WTC11 (cell line): ENCODE data around the gene DKK3. TPM values are rescaled to one million over a fixed set of nuclear protein-coding genes. Genes with fewer than 3 reads are reported as not detected.

Experiments used
- ATAC-seq: fragments of 200-7000 bp; cut with Tn5 transposase; 2 replicates; pipeline ENCODE4 v1.10.0; 2021; ENCODE audit warnings: mild to moderate bottlenecking, moderate library complexity
- CTCF ChIA-PET: fragments of 300-600 bp; sonication (Branson Sonifier 250); formaldehyde crosslinking; loops from one replicate; lab custom pipeline; 2021; ENCODE audit warnings: antibody characterized with exemption; lab: Charles Lee
- POLR2A ChIA-PET: fragments of 350-600 bp; sonication (Branson Sonifier 250); formaldehyde crosslinking; loops from one replicate; lab custom pipeline; 2021; ENCODE audit warnings: antibody characterized with exemption; lab: Charles Lee
- DNase-seq: peaks from one replicate; pipeline ENCODE4 v3.0.0; 2021; ENCODE audit warnings: low spot score
- H3K27ac Mint-ChIP-seq: 2 replicates; pipeline ENCODE4 v1.8.0; 2021; ENCODE audit warnings: mixed read lengths
- H3K27me3 Mint-ChIP-seq: 2 replicates; pipeline ENCODE4 v1.8.0; 2021; ENCODE audit warnings: low read depth, mild to moderate bottlenecking, moderate library complexity, mixed read lengths
- H3K36me3 Mint-ChIP-seq: 2 replicates; pipeline ENCODE4 v1.8.0; 2021; ENCODE audit warnings: mixed read lengths
- H3K4me1 Mint-ChIP-seq: 2 replicates; pipeline ENCODE4 v1.8.0; 2022; ENCODE audit warnings: mixed read lengths
- H3K4me3 Mint-ChIP-seq: 2 replicates; pipeline ENCODE4 v1.8.0; 2021; ENCODE audit warnings: mild to moderate bottlenecking, moderate library complexity, mixed read lengths
- H3K9me3 Mint-ChIP-seq: 2 replicates; pipeline ENCODE4 v1.8.0; 2021; ENCODE audit warnings: mixed read lengths
- ATF1 ChIP-seq: sonication (generic); formaldehyde crosslinking; IDR thresholded peaks from 2 replicates; pipeline ENCODE4 v1.8.1; 2023; ENCODE audit warnings: mild to moderate bottlenecking, moderate library complexity, missing genetic modification reagents
- CREB1 ChIP-seq: sonication (generic); formaldehyde crosslinking; IDR thresholded peaks from 2 replicates; pipeline ENCODE4 v1.8.0; 2023; ENCODE audit warnings: mild to moderate bottlenecking, missing genetic modification reagents
- E2F5 ChIP-seq: sonication (generic); formaldehyde crosslinking; IDR thresholded peaks from 2 replicates; pipeline ENCODE4 v1.8.1; 2022; ENCODE audit warnings: mild to moderate bottlenecking, moderate library complexity, missing genetic modification reagents
- ETV6 ChIP-seq: sonication (generic); formaldehyde crosslinking; IDR thresholded peaks from 2 replicates; pipeline ENCODE4 v1.8.1; 2022; ENCODE audit warnings: mild to moderate bottlenecking, missing genetic modification reagents
- FOXJ3 ChIP-seq: sonication (generic); formaldehyde crosslinking; IDR thresholded peaks from 2 replicates; pipeline ENCODE4 v1.9.0; 2021; ENCODE audit warnings: missing genetic modification reagents, mild to moderate bottlenecking, borderline replicate concordance
- GTF2I ChIP-seq: fragments of 250-450 bp; sonication (Bioruptor Pico); conservative IDR thresholded peaks from 2 replicates; pipeline ENCODE4 v1.4.0; 2021; ENCODE audit warnings: mild to moderate bottlenecking
- JUN ChIP-seq: sonication (generic); formaldehyde crosslinking; IDR thresholded peaks from 2 replicates; pipeline ENCODE4 v1.8.0; 2023; ENCODE audit warnings: mild to moderate bottlenecking, missing genetic modification reagents
- MLX ChIP-seq: sonication (generic); formaldehyde crosslinking; IDR thresholded peaks from 2 replicates; pipeline ENCODE4 v1.8.1; 2023; ENCODE audit warnings: mild to moderate bottlenecking, missing genetic modification reagents, moderate library complexity
- NFE2L1 ChIP-seq: sonication (generic); formaldehyde crosslinking; IDR thresholded peaks from 2 replicates; pipeline ENCODE4 v1.8.1; 2023; ENCODE audit warnings: missing genetic modification reagents
- NR1H2 ChIP-seq: sonication (generic); formaldehyde crosslinking; IDR thresholded peaks from 2 replicates; pipeline ENCODE4 v1.9.0; 2021; ENCODE audit warnings: mild to moderate bottlenecking, moderate library complexity, missing genetic modification reagents
- NR2C2 ChIP-seq: sonication (generic); formaldehyde crosslinking; IDR thresholded peaks from 2 replicates; pipeline ENCODE4 v1.8.0; 2022; ENCODE audit warnings: mild to moderate bottlenecking, missing genetic modification reagents
- SP1 ChIP-seq: sonication (generic); formaldehyde crosslinking; conservative IDR thresholded peaks from 2 replicates; pipeline ENCODE4 v1.8.1; 2022; ENCODE audit warnings: missing genetic modification reagents
- USF1 ChIP-seq: sonication (generic); formaldehyde crosslinking; IDR thresholded peaks from 2 replicates; pipeline ENCODE4 v1.8.0; 2022; ENCODE audit warnings: mild to moderate bottlenecking, missing genetic modification reagents
- ZNF121 ChIP-seq: sonication (generic); formaldehyde crosslinking; IDR thresholded peaks from 2 replicates; pipeline ENCODE4 v1.8.0; 2023; ENCODE audit warnings: missing genetic modification reagents
- ZNF138 ChIP-seq: sonication (generic); formaldehyde crosslinking; conservative IDR thresholded peaks from 2 replicates; pipeline ENCODE4 v1.8.1; 2022; ENCODE audit warnings: mild to moderate bottlenecking, moderate library complexity, missing genetic modification reagents
- ZNF219 ChIP-seq: sonication (generic); formaldehyde crosslinking; IDR thresholded peaks from 2 replicates; pipeline ENCODE4 v1.8.0; 2023; ENCODE audit warnings: missing genetic modification reagents, mild to moderate bottlenecking, borderline replicate concordance
- ZNF396 ChIP-seq: fragments of 250-450 bp; sonication (Bioruptor Pico); IDR thresholded peaks from 2 replicates; pipeline ENCODE4 v1.8.0; 2021; ENCODE audit warnings: mild to moderate bottlenecking, moderate library complexity, borderline replicate concordance
- ZNF671 ChIP-seq: fragments of 250-450 bp; sonication (Bioruptor Pico); IDR thresholded peaks from 2 replicates; pipeline ENCODE4 v1.8.0; 2021; ENCODE audit warnings: mild to moderate bottlenecking
- total RNA-seq: library from RNA; stranded (reverse); gene quantifications from 3 replicates; pipeline ENCODE4 v1.2.3, GENCODE V29; 2021
- TF ChIP-seq, protein P1 (sequence below): fragments of 250-450 bp; sonication (Bioruptor Pico); IDR thresholded peaks from 2 replicates; pipeline ENCODE4 v1.8.0; 2021; ENCODE audit warnings: mild to moderate bottlenecking
- TF ChIP-seq, protein P2 (sequence below): sonication (generic); formaldehyde crosslinking; IDR thresholded peaks from 2 replicates; pipeline ENCODE4 v1.8.0; 2023; ENCODE audit warnings: missing genetic modification reagents
- TF ChIP-seq, protein P3 (sequence below): fragments of 250-450 bp; sonication (Bioruptor Pico); IDR thresholded peaks from 2 replicates; pipeline ENCODE4 v1.9.0; 2021; ENCODE audit warnings: mild to moderate bottlenecking

Gene DKK3
- total RNA-seq, 1 experiment from 2014 or later = 17.6 TPM

GRCh38 chr11:12057299-12057980 is 49.0 kb upstream of the DKK3 start:
- no peak for TF ChIP-seq ETV6 (CRISPR knock-in tag)
- H3K4me1 Mint-ChIP-seq = no peaks in the 10 kb centered on the region
- H3K4me3 Mint-ChIP-seq = no peak overlapping the region
- ChIA-PET CTCF (interaction anchor here (0.9 kb wide), 1 partner anchor 13 kb away, joined by 3 read pairs; no protein-coding TSS in a partner anchor), POLR2A (no interaction called here)
- DNase-seq (no peak), ATAC-seq (no peak)
- H3K27me3 Mint-ChIP-seq = no peaks in the 10 kb centered on the region; the same call in 1 of the 2 replicates
- H3K9me3 Mint-ChIP-seq = peaks cover 14% of the 10 kb centered on the region
- H3K27ac Mint-ChIP-seq = no peak overlapping the region
- peaks cover 8% of the 10 kb centered on the region for H3K36me3 Mint-ChIP-seq

DNA sequence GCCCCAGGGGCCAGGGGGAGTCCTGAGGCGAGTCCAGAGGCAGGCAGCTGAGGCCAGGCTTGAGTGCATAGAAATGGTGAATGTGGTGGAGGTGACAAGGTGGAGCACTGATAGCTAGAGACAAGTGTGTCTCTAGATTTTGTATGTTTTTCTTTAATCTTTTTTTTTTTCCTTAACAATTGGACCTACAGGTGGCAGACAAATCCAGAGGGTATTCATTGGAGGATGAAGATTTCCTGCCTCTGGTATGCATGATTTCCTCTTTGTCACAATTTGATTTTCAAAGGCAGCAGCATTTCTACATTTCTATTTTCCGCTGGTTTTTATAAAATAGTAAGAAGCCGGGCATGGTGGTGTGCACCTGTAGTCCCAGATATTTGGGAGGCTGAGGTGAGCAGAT is 47.7 kb upstream of the DKK3 start:
- ATAC-seq = no peak
- Mint-ChIP-seq H3K4me1 (no peaks in the 10 kb centered on the region), H3K27me3 (no peaks in the 10 kb centered on the region), H3K4me3 (no peak overlapping the region)
- TF ChIP-seq SP1 (CRISPR knock-in tag) = no peak
- no peak for TF ChIP-seq JUN (CRISPR knock-in tag)
- TF ChIP-seq ZNF219 (CRISPR knock-in tag) = no peak
- no peak for TF ChIP-seq CREB1
- TF ChIP-seq ZNF121 = no peak
- TF ChIP-seq ZNF396 = no peak
- TF ChIP-seq, all 79 proteins: peak for 0
- ChIA-PET POLR2A (interaction anchor here (0.6 kb wide), 1 partner anchor 1258 kb away, joined by 3 read pairs; no protein-coding TSS in a partner anchor), CTCF (interaction anchor here (0.7 to 1.3 kb wide), 3 partner anchors 8 to 53 kb away, joined by 4 to 8 read pairs (median 5); no protein-coding TSS in a partner anchor)
- H3K27ac Mint-ChIP-seq = no peak overlapping the region
- H3K9me3 Mint-ChIP-seq = peaks cover 18% of the 10 kb centered on the region
- peaks cover 8% of the 10 kb centered on the region for H3K36me3 Mint-ChIP-seq
- DNase-seq = no peak

GRCh38 chr11:12053606-12054361 is 45.4 kb upstream of the DKK3 start:
- CTCF ChIA-PET = interaction anchor here (0.9 to 2.5 kb wide), 15 partner anchors 10 to 235 kb away, joined by 3 to 37 read pairs (median 4); no protein-coding TSS in a partner anchor
- peaks cover 8% of the 10 kb centered on the region; the same call in 1 of the 2 replicates for H3K4me1 Mint-ChIP-seq

More at GRCh38 chr11:12053606-12054361, 45.4 kb upstream of the DKK3 start:
- H3K27ac Mint-ChIP-seq = no peak overlapping the region
- TF ChIP-seq, protein P1, sequence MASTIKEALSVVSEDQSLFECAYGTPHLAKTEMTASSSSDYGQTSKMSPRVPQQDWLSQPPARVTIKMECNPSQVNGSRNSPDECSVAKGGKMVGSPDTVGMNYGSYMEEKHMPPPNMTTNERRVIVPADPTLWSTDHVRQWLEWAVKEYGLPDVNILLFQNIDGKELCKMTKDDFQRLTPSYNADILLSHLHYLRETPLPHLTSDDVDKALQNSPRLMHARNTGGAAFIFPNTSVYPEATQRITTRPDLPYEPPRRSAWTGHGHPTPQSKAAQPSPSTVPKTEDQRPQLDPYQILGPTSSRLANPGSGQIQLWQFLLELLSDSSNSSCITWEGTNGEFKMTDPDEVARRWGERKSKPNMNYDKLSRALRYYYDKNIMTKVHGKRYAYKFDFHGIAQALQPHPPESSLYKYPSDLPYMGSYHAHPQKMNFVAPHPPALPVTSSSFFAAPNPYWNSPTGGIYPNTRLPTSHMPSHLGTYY = no peak
- TF ChIP-seq ATF1 = no peak
- TF ChIP-seq MLX (CRISPR knock-in tag) = no peak
- TF ChIP-seq NFE2L1 (CRISPR knock-in tag) = no peak
- TF ChIP-seq E2F5 (CRISPR knock-in tag) = no peak
- TF ChIP-seq FOXJ3 (CRISPR knock-in tag) = no peak
- no peak for TF ChIP-seq ZNF138
- no peak for TF ChIP-seq GTF2I (CRISPR knock-in tag)
- TF ChIP-seq, protein P2, sequence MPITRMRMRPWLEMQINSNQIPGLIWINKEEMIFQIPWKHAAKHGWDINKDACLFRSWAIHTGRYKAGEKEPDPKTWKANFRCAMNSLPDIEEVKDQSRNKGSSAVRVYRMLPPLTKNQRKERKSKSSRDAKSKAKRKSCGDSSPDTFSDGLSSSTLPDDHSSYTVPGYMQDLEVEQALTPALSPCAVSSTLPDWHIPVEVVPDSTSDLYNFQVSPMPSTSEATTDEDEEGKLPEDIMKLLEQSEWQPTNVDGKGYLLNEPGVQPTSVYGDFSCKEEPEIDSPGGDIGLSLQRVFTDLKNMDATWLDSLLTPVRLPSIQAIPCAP (CRISPR knock-in tag) = no peak
- TF ChIP-seq NR1H2 (CRISPR knock-in tag) = no peak
- no peak for TF ChIP-seq NR2C2
- TF ChIP-seq USF1 = no peak
- TF ChIP-seq ZNF671 = no peak
- TF ChIP-seq, protein P3, sequence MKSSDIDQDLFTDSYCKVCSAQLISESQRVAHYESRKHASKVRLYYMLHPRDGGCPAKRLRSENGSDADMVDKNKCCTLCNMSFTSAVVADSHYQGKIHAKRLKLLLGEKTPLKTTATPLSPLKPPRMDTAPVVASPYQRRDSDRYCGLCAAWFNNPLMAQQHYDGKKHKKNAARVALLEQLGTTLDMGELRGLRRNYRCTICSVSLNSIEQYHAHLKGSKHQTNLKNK (CRISPR knock-in tag) = no peak
- TF ChIP-seq SP1 (CRISPR knock-in tag) = no peak
- TF ChIP-seq, all 79 proteins: peak for 0
- Mint-ChIP-seq H3K9me3 (peaks cover 18% of the 10 kb centered on the region), H3K27me3 (no peaks in the 10 kb centered on the region), H3K4me3 (no peak overlapping the region), H3K36me3 (peaks cover 8% of the 10 kb centered on the region)
- POLR2A ChIA-PET = no interaction called here
- no peak for DNase-seq
- no peak for ATAC-seq
